ENCODE measurements around the gene PPM1D. TPM values are rescaled to one million over a fixed set of nuclear protein-coding genes. Genes with fewer than 3 reads are reported as not detected.

The PPM1D gene
- total and polyA plus RNA-seq, 2 experiments from 2014 or later: 7.8 to 13.3 TPM

DNA sequence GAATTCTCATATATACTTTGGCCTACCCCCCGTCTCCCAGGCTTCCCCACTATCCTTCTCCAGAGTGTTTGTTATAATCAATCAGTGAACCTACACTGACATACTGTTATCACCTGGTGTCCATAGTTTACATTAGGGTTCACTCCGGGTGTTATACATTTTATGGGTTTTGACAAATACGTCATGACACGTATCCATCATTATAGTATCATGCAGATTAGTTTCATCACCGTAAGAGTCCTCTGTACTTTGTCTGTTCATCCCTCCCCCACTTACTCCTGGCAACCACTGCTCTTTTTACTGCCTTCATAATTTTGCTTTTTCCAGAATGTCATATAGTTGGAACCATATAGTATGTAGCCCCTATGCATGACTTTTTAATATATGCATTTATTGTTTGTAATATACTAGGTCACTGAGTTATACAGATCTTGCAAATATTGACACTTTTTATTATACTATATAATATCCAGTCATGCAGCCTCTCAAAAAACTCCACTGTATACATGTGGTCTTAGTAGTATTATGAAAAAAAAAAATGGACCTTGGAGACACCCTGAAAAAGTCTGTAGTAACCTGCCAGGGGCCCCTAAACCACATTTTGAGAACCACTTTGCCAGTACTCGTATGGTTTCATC, 28.4 kb downstream of the PPM1D start:
- TF ChIP-seq ZNF331 (CRISPR knock-in tag; IDR thresholded peaks at IDR 0.05; ENCODE audit: low read depth) (no peak), EZH2 (IDR thresholded peaks at IDR 0.05; ENCODE audit: low read depth, unreplicated experiment) (no peak), NANOG (IDR thresholded peaks at IDR 0.05; ENCODE audit: borderline replicate concordance) (no peak), JUNB (IDR thresholded peaks at IDR 0.05; ENCODE audit: unreplicated experiment) (no peak), STAT1 (IDR thresholded peaks at IDR 0.05; ENCODE audit: unreplicated experiment) (no peak), EZH2phosphoT487 (IDR thresholded peaks at IDR 0.05; ENCODE audit: unreplicated experiment) (no peak), REST (IDR thresholded peaks at IDR 0.05; ENCODE audit: unreplicated experiment) (no peak)
- Mint-ChIP-seq H3K4me3 (no peak overlapping the region), H3K9me3 (no peaks in the 10 kb centered on the region), H3K4me1 (no peaks in the 10 kb centered on the region), H3K27me3 (ENCODE audit: insufficient read depth, low read depth, poor library complexity) (no peaks in the 10 kb centered on the region), H3K27ac (no peak overlapping the region), H3K36me3 (ENCODE audit: low read depth) (no peaks in the 10 kb centered on the region; the same call in 2 of the 3 replicates)
- ATAC-seq (no peak), DNase-seq (ENCODE audit: low spot score) (no peak)
- H2AFZ ChIP-seq: no peak overlapping the region
- 0 out of 2 replicates have a peak, but pooled peaks cover 6% of the 10 kb centered on the region for H3K36me3 ChIP-seq (ENCODE audit: insufficient read depth)
- no peak overlapping the region for H3K4me2 ChIP-seq
- peaks cover 21% of the 10 kb centered on the region for H3K79me2 ChIP-seq (replicated peaks; ENCODE audit: insufficient read depth)
- no peaks in the 10 kb centered on the region for H3K9me2 ChIP-seq (ENCODE audit: insufficient read depth)
- no peak overlapping the region for H3K27ac ChIP-seq (ENCODE audit: low read depth)
- no peaks in the 10 kb centered on the region for H3F3A ChIP-seq (replicated peaks; ENCODE audit: low read depth)
- H3K4me3 ChIP-seq: no peak overlapping the region
- H3K27me3 ChIP-seq (ENCODE audit: insufficient read depth): no peaks in the 10 kb centered on the region
- H3K4me1 ChIP-seq (ENCODE audit: insufficient read depth): no peaks in the 10 kb centered on the region
- peaks cover 17% of the 10 kb centered on the region; the same call in 1 of the 2 replicates for H4K20me1 ChIP-seq (replicated peaks; ENCODE audit: insufficient read depth)

GRCh38 chr17:60629120-60629519, 29.1 kb downstream of the PPM1D start:
- peaks cover 4% of the 10 kb centered on the region; the same call in 2 of the 3 replicates for H3K36me3 Mint-ChIP-seq (ENCODE audit: low read depth)
- TF ChIP-seq ZNF114 (CRISPR knock-in tag; IDR thresholded peaks at IDR 0.05) (no peak), EZH2 (IDR thresholded peaks at IDR 0.05; ENCODE audit: low read depth, unreplicated experiment) (no peak), REST (IDR thresholded peaks at IDR 0.05; ENCODE audit: unreplicated experiment) (no peak), EZH2phosphoT487 (IDR thresholded peaks at IDR 0.05; ENCODE audit: unreplicated experiment) (no peak)

More at GRCh38 chr17:60629120-60629519, 29.1 kb downstream of the PPM1D start:
- Mint-ChIP-seq H3K4me1 (no peaks in the 10 kb centered on the region), H3K9me3 (no peaks in the 10 kb centered on the region), H3K27ac (no peak overlapping the region), H3K4me3 (no peak overlapping the region), H3K27me3 (ENCODE audit: insufficient read depth, low read depth, poor library complexity) (no peaks in the 10 kb centered on the region)
- no peaks in the 10 kb centered on the region for H3F3A ChIP-seq (replicated peaks; ENCODE audit: low read depth)
- no peak for DNase-seq (ENCODE audit: low spot score)
- 0 out of 2 replicates have a peak, but pooled peaks cover 6% of the 10 kb centered on the region for H3K36me3 ChIP-seq (ENCODE audit: insufficient read depth)
- H3K9me2 ChIP-seq (ENCODE audit: insufficient read depth): no peaks in the 10 kb centered on the region
- no peak overlapping the region for H3K4me2 ChIP-seq
- H3K4me3 ChIP-seq: no peak overlapping the region
- H3K27me3 ChIP-seq (ENCODE audit: insufficient read depth): no peaks in the 10 kb centered on the region
- H3K79me2 ChIP-seq (replicated peaks; ENCODE audit: insufficient read depth): peaks cover 21% of the 10 kb centered on the region
- peaks cover 12% of the 10 kb centered on the region; the same call in 1 of the 2 replicates for H4K20me1 ChIP-seq (replicated peaks; ENCODE audit: insufficient read depth)
- ATAC-seq: no peak
- H3K27ac ChIP-seq (ENCODE audit: low read depth): no peak overlapping the region
- H3K4me1 ChIP-seq (ENCODE audit: insufficient read depth): no peaks in the 10 kb centered on the region
- H2AFZ ChIP-seq: no peak overlapping the region

All from GM23338 (cell line).